Testis (tissue), 3 donors: Measurements from ENCODE around the gene YY1. TPM values are rescaled to one million over a fixed set of nuclear protein-coding genes. Genes with fewer than 3 reads are reported as not detected.

Experiments used
- DNase-seq: peaks from one replicate; pipeline ENCODE4 v3.0.0-alpha.2; 2019
- H3K27ac ChIP-seq, 2 donors: fragments of 200-600 bp; sonication (generic); one replicate each; pipeline ENCODE4 v1.5.1; 2019
- H3K27me3 ChIP-seq: fragments of 200-600 bp; sonication (generic); one replicate; pipeline ENCODE4 v1.5.1; 2019
- H3K36me3 ChIP-seq: fragments of 200-600 bp; sonication (generic); one replicate; pipeline ENCODE4 v1.5.1; 2017; ENCODE audit warnings: low read depth; ENCODE audit errors: missing control alignments
- H3K4me1 ChIP-seq: fragments of 200-600 bp; sonication (generic); one replicate; pipeline ENCODE4 v1.5.1; 2019
- H3K4me3 ChIP-seq, 2 donors: fragments of 200-600 bp; sonication (generic); one replicate each; pipeline ENCODE4 v1.5.1; 2017 to 2019
- H3K9me3 ChIP-seq: fragments of 200-600 bp; sonication (generic); one replicate; pipeline ENCODE4 v1.5.1; 2017
- POLR2A ChIP-seq: fragments of 450-650 bp; IDR thresholded peaks from one replicate; pipeline ENCODE4 v1.6.1; 2017; ENCODE audit warnings: antibody characterized with exemption, mild to moderate bottlenecking, moderate library complexity
- WGBS, 2 donors: methylation state at CpG; one replicate each; pipeline ENCODE4 v1.1.5; 2018; 5-methylcytosine and 5-hydroxymethylcytosine counted together
- intact Hi-C: fragments of 100-400 bp; cut with DNase I; formaldehyde crosslinking; loops from one replicate; pipeline ENCODE4 v1.15.1; 2023; ENCODE audit warnings: low total_unique reads
- polyA plus RNA-seq: library from polyadenylated mRNA; stranded (reverse); fragments of 350-450 nt; fragmentation: Illumina TruSeq; extraction: RNeasy Lipid Tissue Mini Kit (QIAGEN cat#74804); gene quantifications from one replicate; pipeline ENCODE4 v1.2.3, GENCODE V29; 2014; ENCODE audit warnings: low read depth, low replicate concordance; ENCODE audit not compliant: insufficient read depth
- total RNA-seq, 2 donors: library from RNA; depleted of rRNA; stranded (reverse); fragments of >200 nt; gene quantifications; one replicate each; pipeline ENCODE4 v1.2.3, GENCODE V29; 2016
- TF ChIP-seq, protein P1 (sequence below), 3 experiments: fragments of 450-650 bp in 2 of 3; fragments of 200-600 bp in 1 of 3; sonication (generic) in 1 of 3; IDR thresholded peaks; one replicate each; pipeline ENCODE4 v1.5.1; 2016 to 2019; ENCODE audit warnings: antibody characterized with exemption in 3 of 3, mild to moderate bottlenecking in 2 of 3, moderate library complexity in 1 of 3

Gene YY1
- total and polyA plus RNA-seq, 3 donors from 2014 or later: 58.1 to 74.2 (median 68.2) TPM

DNA sequence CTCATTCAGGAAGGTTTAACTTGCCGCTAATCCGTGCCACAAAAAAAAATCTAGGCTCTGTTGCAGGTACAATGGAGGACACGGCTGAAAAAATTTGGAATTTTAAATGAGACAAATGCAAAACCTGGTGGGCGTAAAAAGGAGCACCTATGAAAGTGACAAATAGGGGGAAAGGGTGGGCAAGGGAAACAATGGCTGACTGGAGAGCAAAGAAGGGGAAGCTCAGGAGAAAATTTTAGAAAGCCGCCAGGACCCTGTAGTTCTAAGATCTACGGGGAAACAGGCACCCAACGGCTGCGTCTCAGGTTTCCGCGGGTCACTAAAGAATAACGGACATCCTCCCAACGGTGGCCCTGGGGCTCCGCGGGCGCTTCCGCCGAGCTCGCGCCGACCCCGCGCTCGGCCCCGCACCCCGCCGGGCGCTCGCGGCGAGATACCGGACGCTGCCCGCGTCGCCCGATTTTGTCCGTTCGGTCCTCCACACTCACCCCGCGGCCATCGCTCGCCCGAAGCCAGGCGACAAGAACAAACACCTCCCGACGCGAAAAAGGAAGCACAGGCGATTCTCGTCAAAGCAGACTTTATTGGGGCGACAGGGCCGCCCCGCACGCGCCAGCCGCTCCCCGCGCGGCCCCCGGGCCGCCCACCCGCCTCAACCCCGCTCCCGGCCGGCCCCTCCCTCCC lies 1.1 kb upstream of the YY1 start:
- DNase-seq: peak; percentile 65
- intact Hi-C loops: no loop called here
- Histone ChIP-seq H3K9me3 (no peaks in the 10 kb centered on the region), H3K4me1 (peaks cover 22% of the 10 kb centered on the region), H3K27me3 (no peaks in the 10 kb centered on the region), H3K36me3 (no peaks in the 10 kb centered on the region), H3K27ac (peak overlapping the region; percentile 90 to 99), H3K4me3 (peak overlapping the region; percentile 99 to 100)
- TF ChIP-seq, protein P1, sequence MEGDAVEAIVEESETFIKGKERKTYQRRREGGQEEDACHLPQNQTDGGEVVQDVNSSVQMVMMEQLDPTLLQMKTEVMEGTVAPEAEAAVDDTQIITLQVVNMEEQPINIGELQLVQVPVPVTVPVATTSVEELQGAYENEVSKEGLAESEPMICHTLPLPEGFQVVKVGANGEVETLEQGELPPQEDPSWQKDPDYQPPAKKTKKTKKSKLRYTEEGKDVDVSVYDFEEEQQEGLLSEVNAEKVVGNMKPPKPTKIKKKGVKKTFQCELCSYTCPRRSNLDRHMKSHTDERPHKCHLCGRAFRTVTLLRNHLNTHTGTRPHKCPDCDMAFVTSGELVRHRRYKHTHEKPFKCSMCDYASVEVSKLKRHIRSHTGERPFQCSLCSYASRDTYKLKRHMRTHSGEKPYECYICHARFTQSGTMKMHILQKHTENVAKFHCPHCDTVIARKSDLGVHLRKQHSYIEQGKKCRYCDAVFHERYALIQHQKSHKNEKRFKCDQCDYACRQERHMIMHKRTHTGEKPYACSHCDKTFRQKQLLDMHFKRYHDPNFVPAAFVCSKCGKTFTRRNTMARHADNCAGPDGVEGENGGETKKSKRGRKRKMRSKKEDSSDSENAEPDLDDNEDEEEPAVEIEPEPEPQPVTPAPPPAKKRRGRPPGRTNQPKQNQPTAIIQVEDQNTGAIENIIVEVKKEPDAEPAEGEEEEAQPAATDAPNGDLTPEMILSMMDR (IDR thresholded peaks at IDR 0.05): no peak
- TF ChIP-seq POLR2A: no peak
- 0 to 1% methylated on average over 41 to 57 of the region's 64 CpGs for WGBS, 2 donors

DNA sequence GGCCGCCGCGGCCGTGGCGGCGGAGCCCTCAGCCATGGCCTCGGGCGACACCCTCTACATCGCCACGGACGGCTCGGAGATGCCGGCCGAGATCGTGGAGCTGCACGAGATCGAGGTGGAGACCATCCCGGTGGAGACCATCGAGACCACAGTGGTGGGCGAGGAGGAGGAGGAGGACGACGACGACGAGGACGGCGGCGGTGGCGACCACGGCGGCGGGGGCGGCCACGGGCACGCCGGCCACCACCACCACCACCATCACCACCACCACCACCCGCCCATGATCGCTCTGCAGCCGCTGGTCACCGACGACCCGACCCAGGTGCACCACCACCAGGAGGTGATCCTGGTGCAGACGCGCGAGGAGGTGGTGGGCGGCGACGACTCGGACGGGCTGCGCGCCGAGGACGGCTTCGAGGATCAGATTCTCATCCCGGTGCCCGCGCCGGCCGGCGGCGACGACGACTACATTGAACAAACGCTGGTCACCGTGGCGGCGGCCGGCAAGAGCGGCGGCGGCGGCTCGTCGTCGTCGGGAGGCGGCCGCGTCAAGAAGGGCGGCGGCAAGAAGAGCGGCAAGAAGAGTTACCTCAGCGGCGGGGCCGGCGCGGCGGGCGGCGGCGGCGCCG lies 381 bp downstream of the YY1 start:
- WGBS, 2 donors: 0% methylated on average over 20 to 87 of the region's 93 CpGs
- Histone ChIP-seq H3K9me3 (no peaks in the 10 kb centered on the region), H3K4me1 (peaks cover 22% of the 10 kb centered on the region), H3K27ac (peak overlapping the region; percentile 99), H3K4me3 (peak overlapping the region; percentile 99 to 100), H3K36me3 (no peaks in the 10 kb centered on the region), H3K27me3 (no peaks in the 10 kb centered on the region)
- no peak for DNase-seq
- intact Hi-C loops: no loop called here
- TF ChIP-seq POLR2A: no peak
- TF ChIP-seq, protein P1 (IDR thresholded peaks at IDR 0.05): no peak

DNA sequence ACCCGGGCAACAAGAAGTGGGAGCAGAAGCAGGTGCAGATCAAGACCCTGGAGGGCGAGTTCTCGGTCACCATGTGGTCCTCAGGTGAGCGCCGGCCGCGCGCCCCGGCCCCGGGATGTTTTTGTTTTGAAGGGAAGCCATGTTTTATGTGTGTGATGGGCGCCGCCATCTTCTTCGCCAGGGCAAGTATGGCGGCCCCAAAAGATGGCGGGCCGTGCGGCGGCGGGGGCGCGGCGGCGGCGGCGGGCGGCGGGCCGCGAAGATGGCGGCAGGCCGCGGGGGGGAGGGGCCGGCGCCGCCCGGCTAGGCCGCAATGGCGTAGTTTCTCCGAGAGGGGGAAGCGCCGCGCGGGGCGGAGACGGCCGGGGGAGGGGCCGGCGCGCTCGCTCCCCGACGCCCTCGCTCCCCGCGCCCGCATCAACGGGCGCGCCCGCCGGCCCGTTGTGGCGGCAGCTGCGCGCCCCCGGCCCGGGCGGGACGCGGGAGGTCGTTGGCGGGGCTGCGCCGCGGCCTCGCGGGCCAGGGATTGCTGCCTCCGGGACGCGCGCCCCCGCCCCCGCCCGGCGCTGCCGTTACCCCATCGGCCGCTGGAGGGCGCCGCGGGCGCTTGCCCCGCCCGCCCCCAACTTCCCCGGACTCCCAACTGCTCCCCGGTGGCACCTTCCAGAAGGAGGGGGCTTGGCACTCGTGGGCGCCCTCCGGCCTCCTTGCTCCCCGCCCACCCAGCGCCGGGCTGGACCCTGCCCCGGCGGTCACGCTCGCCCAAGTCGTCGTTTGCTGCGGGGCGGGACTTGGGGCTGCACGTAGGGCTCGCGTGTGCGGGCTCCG lies 1.1 kb downstream of the YY1 start:
- H3K27me3 ChIP-seq: no peaks in the 10 kb centered on the region
- H3K4me1 ChIP-seq: peaks cover 24% of the 10 kb centered on the region
- intact Hi-C loops: no loop called here
- peak; percentile 86 for DNase-seq
- peak overlapping the region; percentile 99 for H3K27ac ChIP-seq
- H3K36me3 ChIP-seq: no peaks in the 10 kb centered on the region
- WGBS, 2 donors: 0 to 1% methylated on average over 10 to 77 of the region's 115 CpGs
- no peaks in the 10 kb centered on the region for H3K9me3 ChIP-seq
- H3K4me3 ChIP-seq: peak overlapping the region; percentile 99 to 100
- no peak for TF ChIP-seq POLR2A
- TF ChIP-seq, protein P1 (IDR thresholded peaks at IDR 0.05): peak; percentile 43 to 71 (median 64)

DNA sequence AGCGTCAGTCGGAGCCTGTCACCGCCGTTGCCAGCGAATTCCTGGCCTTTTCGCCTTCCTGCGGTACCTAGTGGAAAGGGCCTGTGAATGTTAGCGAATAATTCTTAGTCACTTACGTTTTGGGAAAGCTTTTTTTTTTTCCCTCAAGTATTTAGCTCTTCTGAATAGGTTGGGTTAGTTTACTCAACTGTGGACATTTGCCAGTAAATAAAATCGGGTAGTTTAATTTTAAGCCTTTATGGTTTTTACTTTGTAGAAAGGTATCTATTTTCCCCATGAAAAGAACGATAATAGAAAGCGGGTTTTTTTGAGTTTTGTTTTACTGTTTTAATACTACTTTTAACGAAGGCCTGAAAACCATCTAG lies 1.7 kb downstream of the YY1 start:
- Histone ChIP-seq H3K9me3 (no peaks in the 10 kb centered on the region), H3K4me1 (peaks cover 30% of the 10 kb centered on the region), H3K36me3 (no peaks in the 10 kb centered on the region), H3K4me3 (peak overlapping the region; percentile 81 to 100), H3K27me3 (no peaks in the 10 kb centered on the region), H3K27ac (peak overlapping the region; percentile 89 to 99)
- no peak for DNase-seq
- intact Hi-C loops: no loop called here
- 0 to 2% methylated on average over 12 to 13 of the region's 13 CpGs for WGBS, 2 donors
- no peak for TF ChIP-seq POLR2A
- TF ChIP-seq, protein P1 (IDR thresholded peaks at IDR 0.05): no peak
